ENCODE results near the gene NRXN3. TPM values are rescaled to one million over a fixed set of nuclear protein-coding genes. Genes with fewer than 3 reads are reported as not detected.

Gene NRXN3
- total RNA-seq, 2 experiments from 2014 or later: not detected

DNA sequence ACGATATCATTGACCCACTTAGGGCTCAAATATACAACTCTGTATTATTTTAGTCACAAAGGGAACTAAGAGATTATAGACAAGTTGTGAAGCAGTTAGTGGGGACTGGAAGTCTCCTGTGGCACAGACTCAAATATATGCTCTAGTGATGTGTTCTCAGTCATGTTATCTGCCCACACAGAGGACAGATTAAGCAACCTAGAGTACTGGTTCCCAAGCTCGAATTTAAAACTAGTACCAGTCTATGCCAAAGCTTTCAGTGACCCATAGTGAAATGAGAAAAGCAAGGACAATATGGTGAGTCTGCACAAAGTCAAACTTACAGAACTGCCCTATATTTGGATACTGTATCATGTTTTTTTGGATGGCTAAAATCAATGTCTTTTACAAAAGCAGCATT, 1651.9 kb downstream of the NRXN3 start:
- POLR2A ChIA-PET: no interaction called here
- H3K4me3 Mint-ChIP-seq: no peak overlapping the region
- H3K4me1 Mint-ChIP-seq: no peaks in the 10 kb centered on the region
- H3K27ac Mint-ChIP-seq: no peak overlapping the region
- H3K36me3 Mint-ChIP-seq (ENCODE audit: low read depth): no peaks in the 10 kb centered on the region
- no peaks in the 10 kb centered on the region for H3K27me3 Mint-ChIP-seq
- peaks cover 8% of the 10 kb centered on the region for H3K9me3 Mint-ChIP-seq
- DNase-seq: no peak
- CTCF ChIA-PET: no interaction called here

DNA sequence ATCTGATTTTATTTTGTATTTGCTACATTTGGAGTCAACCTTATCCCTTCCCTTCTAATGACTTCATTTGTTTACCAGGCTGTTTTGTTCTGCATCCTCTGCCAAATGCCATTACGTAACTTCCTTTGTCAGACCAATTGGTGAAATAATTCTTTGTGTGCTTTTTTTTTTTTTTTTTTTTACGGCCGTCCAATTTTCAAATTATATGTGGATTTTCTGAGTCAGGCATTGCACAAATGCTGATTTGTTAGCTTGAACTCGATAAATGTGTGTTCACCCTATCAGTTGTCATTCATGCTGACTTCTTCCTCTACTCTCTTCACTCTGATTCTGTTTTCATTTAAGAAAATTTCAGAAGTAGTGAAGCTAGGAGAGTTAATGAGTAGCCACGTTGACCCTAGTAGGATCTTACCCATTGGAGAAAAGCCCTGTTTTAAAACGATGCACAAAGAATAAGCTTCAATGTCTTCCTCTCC, 1654.9 kb downstream of the NRXN3 start:
- CTCF ChIA-PET: no interaction called here
- POLR2A ChIA-PET: no interaction called here
- no peak overlapping the region for H3K27ac Mint-ChIP-seq

GRCh38 chr14:79826362-79826761, 1656.2 kb downstream of the NRXN3 start:
- H3K4me1 Mint-ChIP-seq: no peaks in the 10 kb centered on the region
- no peak overlapping the region for H3K27ac Mint-ChIP-seq
- DNase-seq: no peak
- no peaks in the 10 kb centered on the region for H3K36me3 Mint-ChIP-seq (ENCODE audit: low read depth)
- peaks cover 4% of the 10 kb centered on the region for H3K9me3 Mint-ChIP-seq
- ChIA-PET POLR2A (no interaction called here), CTCF (no interaction called here)
- H3K4me3 Mint-ChIP-seq: no peak overlapping the region
- H3K27me3 Mint-ChIP-seq: no peaks in the 10 kb centered on the region

More for the DNA sequence above, 1654.9 kb downstream of the NRXN3 start:
- DNase-seq: no peak
- Mint-ChIP-seq H3K27me3 (no peaks in the 10 kb centered on the region), H3K4me1 (no peaks in the 10 kb centered on the region), H3K4me3 (no peak overlapping the region), H3K9me3 (peaks cover 4% of the 10 kb centered on the region), H3K36me3 (ENCODE audit: low read depth) (no peaks in the 10 kb centered on the region)

DNA sequence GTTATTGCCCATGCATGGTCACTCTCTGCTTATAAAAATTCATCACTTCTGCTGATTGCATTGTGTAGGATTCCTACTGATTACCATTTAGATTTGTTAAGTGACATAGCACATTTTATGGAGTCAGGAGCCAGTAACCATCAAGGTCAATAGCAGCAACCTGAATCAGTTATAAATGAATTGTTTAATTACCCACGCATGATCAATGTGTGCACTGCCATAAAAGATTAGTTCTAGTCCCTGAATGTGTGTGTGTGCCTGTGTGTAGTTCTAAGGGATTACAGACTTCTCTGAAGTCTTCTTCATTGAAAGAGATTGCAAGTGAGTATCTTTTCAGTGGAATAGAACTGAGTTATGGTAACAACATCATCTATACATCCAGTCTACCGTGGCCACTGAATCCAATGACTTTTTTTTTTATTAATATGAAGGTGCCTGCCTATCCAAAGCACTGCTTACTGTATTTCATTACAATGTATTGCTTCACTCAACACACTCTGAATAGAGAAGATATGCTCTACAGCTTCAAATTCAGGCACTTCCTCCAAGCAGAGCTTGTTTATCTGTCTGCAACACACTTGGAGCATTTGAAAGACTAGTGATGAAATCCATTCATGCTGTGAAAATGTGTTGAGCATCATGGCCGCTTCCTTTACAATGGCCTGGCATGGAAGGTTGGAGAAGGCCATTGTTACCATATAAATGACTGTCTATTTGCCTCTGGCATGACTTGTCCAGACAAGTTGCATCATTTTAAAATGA, 1659.4 kb downstream of the NRXN3 start:
- ChIA-PET CTCF (no interaction called here), POLR2A (no interaction called here)
- no peaks in the 10 kb centered on the region for H3K36me3 Mint-ChIP-seq (ENCODE audit: low read depth)
- no peak overlapping the region for H3K4me3 Mint-ChIP-seq
- H3K4me1 Mint-ChIP-seq: no peaks in the 10 kb centered on the region
- no peak overlapping the region for H3K27ac Mint-ChIP-seq
- peaks cover 11% of the 10 kb centered on the region for H3K9me3 Mint-ChIP-seq
- DNase-seq: no peak
- H3K27me3 Mint-ChIP-seq: no peaks in the 10 kb centered on the region

DNA sequence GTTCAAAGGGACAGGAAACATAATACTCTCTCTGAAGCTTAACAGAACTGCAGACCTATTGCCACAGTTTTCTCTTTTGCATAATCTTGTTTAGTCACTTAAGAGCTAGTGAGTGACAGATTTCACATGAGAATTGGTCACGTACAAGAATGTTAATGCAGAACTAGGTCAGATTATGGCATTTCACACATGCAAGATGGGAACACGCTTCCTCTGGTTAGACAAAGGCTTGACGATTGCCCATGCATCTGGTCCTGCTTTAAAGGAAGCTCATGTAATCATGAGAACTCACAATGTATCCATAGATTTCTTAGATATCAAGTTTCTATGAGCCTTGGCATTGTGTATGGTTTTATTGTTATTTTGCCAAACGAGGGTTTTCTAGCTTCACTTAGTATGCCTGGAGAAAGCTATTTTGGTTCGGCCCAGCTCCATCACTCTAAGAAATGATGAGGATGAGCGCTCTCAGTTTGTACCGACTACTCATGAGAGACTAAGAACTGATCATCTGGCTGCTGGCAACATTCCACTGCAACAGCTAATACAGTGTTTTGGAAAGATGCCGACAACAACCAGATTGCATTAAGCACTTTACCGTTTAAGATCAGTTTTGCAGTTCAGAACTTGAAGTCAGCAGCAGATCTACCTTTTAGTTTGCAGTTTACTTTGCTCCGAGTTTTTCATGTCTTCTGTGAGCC, 1661.2 kb downstream of the NRXN3 start:
- Mint-ChIP-seq H3K27ac (no peak overlapping the region), H3K27me3 (no peaks in the 10 kb centered on the region), H3K9me3 (peaks cover 11% of the 10 kb centered on the region), H3K4me1 (no peaks in the 10 kb centered on the region), H3K36me3 (ENCODE audit: low read depth) (no peaks in the 10 kb centered on the region), H3K4me3 (no peak overlapping the region)
- CTCF ChIA-PET: no interaction called here
- POLR2A ChIA-PET: no interaction called here
- no peak for DNase-seq

- H3K27ac Mint-ChIP-seq: no peak overlapping the region
- H3K4me3 Mint-ChIP-seq: no peak overlapping the region
- no peaks in the 10 kb centered on the region for H3K27me3 Mint-ChIP-seq
- no peaks in the 10 kb centered on the region for H3K4me1 Mint-ChIP-seq
- CTCF ChIA-PET: no interaction called here
- POLR2A ChIA-PET: no interaction called here
- no peaks in the 10 kb centered on the region for H3K36me3 Mint-ChIP-seq (ENCODE audit: low read depth)
- no peak for DNase-seq
- H3K9me3 Mint-ChIP-seq: peaks cover 8% of the 10 kb centered on the region
Observed at GRCh38 chr14:79833781-79834180, 1663.6 kb downstream of the NRXN3 start.

- CTCF ChIA-PET: no interaction called here
Observed at GRCh38 chr14:79834868-79835267, 1664.7 kb downstream of the NRXN3 start.

GRCh38 chr14:79836577-79836976, 1666.4 kb downstream of the NRXN3 start:
- ChIA-PET CTCF (no interaction called here), POLR2A (no interaction called here)
- Mint-ChIP-seq H3K4me3 (no peak overlapping the region), H3K27ac (no peak overlapping the region), H3K27me3 (no peaks in the 10 kb centered on the region), H3K9me3 (peaks cover 5% of the 10 kb centered on the region), H3K36me3 (ENCODE audit: low read depth) (no peaks in the 10 kb centered on the region), H3K4me1 (no peaks in the 10 kb centered on the region)
- DNase-seq: no peak

More at GRCh38 chr14:79834868-79835267, 1664.7 kb downstream of the NRXN3 start:
- H3K4me1 Mint-ChIP-seq: no peaks in the 10 kb centered on the region
- POLR2A ChIA-PET: no interaction called here
- peaks cover 8% of the 10 kb centered on the region for H3K9me3 Mint-ChIP-seq
- no peaks in the 10 kb centered on the region for H3K27me3 Mint-ChIP-seq
- H3K27ac Mint-ChIP-seq: no peak overlapping the region
- DNase-seq: no peak
- no peak overlapping the region for H3K4me3 Mint-ChIP-seq
- H3K36me3 Mint-ChIP-seq (ENCODE audit: low read depth): no peaks in the 10 kb centered on the region

GRCh38 chr14:79837699-79838098, 1667.5 kb downstream of the NRXN3 start:
- DNase-seq: no peak
- H3K4me3 Mint-ChIP-seq: no peak overlapping the region
- peaks cover 2% of the 10 kb centered on the region for H3K9me3 Mint-ChIP-seq
- H3K36me3 Mint-ChIP-seq (ENCODE audit: low read depth): no peaks in the 10 kb centered on the region
- no peak overlapping the region for H3K27ac Mint-ChIP-seq
- no peaks in the 10 kb centered on the region for H3K27me3 Mint-ChIP-seq
- no peaks in the 10 kb centered on the region for H3K4me1 Mint-ChIP-seq
- CTCF ChIA-PET: no interaction called here
- POLR2A ChIA-PET: no interaction called here

DNA sequence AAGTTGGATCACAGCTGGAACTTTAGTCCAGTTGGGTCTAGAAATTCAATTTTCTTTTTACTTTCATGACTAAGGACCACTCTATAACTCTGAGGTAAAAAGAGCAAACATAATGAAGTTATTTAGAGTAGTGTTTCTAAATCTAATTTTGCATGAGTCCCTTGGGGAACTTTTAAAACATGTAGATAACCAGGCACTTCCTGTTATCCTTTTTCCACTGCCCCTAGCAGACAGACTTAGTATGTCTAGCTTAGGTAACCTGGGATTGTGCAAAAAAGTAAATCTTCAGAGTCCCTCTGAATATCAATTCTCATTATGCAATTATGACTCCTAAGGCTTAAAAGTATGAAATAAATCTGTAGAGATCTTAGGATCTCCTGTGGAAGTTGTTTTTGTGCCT, 1669.9 kb downstream of the NRXN3 start:
- Mint-ChIP-seq H3K27ac (no peak overlapping the region), H3K4me1 (no peaks in the 10 kb centered on the region), H3K9me3 (no peaks in the 10 kb centered on the region), H3K4me3 (no peak overlapping the region), H3K36me3 (ENCODE audit: low read depth) (no peaks in the 10 kb centered on the region), H3K27me3 (no peaks in the 10 kb centered on the region)
- POLR2A ChIA-PET: no interaction called here
- CTCF ChIA-PET: no interaction called here
- DNase-seq: no peak

DNA sequence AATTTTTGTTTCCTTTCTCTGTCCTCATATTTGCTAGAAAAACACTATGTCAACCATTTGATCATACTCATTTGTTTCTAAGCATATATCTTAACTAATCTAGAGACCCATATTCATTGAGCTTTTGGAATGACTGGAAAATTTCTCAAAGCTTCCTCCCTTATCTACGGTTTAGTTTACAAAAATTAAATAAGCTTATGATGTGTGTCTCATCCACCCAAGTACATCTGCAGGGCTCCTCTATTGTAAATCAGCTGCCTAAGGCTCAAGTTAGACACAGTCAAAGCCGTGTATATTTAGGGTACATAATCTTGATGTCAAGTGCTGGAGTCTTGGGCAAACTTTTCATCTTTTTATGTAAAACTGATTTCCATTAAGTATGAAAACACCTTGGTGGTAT, 1670.7 kb downstream of the NRXN3 start:
- POLR2A ChIA-PET: no interaction called here
- Mint-ChIP-seq H3K9me3 (no peaks in the 10 kb centered on the region), H3K4me3 (no peak overlapping the region), H3K27me3 (no peaks in the 10 kb centered on the region), H3K4me1 (no peaks in the 10 kb centered on the region), H3K27ac (no peak overlapping the region), H3K36me3 (ENCODE audit: low read depth) (no peaks in the 10 kb centered on the region)
- CTCF ChIA-PET: no interaction called here
- DNase-seq: no peak

DNA sequence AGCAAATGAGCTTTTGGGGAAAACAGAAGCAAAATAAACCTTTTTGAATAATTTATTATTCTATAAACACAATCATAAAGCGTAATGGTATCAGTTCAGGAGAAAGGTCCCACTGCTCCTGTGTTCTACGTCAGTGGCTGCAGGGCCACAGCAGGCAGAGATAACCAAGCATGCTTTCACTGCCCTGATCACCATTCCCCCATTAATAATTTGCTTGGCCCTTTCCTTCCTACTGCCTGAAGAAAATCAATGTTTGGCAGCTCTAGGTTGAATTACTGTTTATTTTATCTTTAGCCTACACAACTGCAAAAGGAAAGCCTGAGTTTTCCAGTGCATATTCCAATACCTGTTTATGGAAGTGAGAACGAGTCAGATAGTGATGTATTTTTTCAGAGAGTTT, 1671.3 kb downstream of the NRXN3 start:
- ChIA-PET POLR2A (no interaction called here), CTCF (no interaction called here)
- no peak for DNase-seq
- Mint-ChIP-seq H3K36me3 (ENCODE audit: low read depth) (no peaks in the 10 kb centered on the region), H3K27ac (no peak overlapping the region), H3K9me3 (no peaks in the 10 kb centered on the region), H3K4me3 (no peak overlapping the region), H3K27me3 (no peaks in the 10 kb centered on the region), H3K4me1 (no peaks in the 10 kb centered on the region)

DNA sequence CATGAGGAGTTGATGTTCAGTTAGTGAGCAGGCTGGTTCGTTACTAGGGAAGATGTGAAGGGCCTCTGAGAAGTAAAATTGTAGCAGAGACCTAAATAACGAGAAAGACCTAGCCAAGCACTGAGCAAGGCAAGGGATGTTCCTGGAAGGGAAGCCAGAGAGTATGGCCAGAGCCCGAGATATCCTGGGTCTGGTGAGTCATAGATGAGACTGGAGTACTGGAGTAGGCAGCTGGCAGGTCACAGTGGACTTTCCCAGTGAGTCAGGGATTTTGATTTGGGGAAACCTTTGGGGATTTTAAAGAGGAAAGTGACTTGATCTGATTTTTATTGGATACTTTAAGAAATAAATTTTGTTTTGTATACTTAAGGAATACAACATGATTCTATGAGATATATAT, 1672.1 kb downstream of the NRXN3 start:
- Mint-ChIP-seq H3K36me3 (ENCODE audit: low read depth) (no peaks in the 10 kb centered on the region), H3K27me3 (no peaks in the 10 kb centered on the region), H3K27ac (no peak overlapping the region), H3K9me3 (no peaks in the 10 kb centered on the region), H3K4me1 (no peaks in the 10 kb centered on the region), H3K4me3 (no peak overlapping the region)
- no peak for DNase-seq
- POLR2A ChIA-PET: no interaction called here
- CTCF ChIA-PET: no interaction called here
